Measurements from ENCODE around the gene ZNF853.
"Not testable (repeated sequence)": the region's sequence is repeated elsewhere in the genome, so short reads cannot be mapped to it uniquely, and the experiment has no call there.

The ZNF853 gene

GRCh38 chr7:6653071-6654003 lies 37.9 kb downstream of the ZNF853 start:
- DNase-seq, result no peak

- no peak for DNase-seq
Observed at GRCh38 chr7:6654113-6654841, 38.9 kb downstream of the ZNF853 start.

GRCh38 chr7:6654842-6655610 lies 39.6 kb downstream of the ZNF853 start:
- no peak for DNase-seq

GRCh38 chr7:6655636-6656385 lies 40.4 kb downstream of the ZNF853 start:
- no peak for DNase-seq

DNA sequence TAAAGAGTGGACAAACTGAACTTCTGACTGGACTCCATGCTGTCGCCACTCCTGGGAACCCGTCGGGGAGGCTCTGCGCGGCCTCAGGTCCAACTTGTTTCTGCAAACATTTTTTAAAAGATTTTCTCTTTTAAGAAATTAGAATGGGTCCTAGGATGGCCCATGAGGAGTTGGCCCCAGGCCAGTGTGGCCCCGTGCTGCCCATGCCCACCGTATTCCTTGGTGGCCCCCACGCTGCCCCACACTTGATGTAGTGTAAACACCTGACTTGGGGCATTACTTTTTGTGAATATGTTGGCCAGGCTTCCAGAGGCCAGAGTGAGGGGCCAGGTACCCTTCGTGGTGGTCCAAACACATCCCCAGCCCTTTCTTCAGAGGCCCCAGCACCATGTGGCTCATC lies 41.0 kb downstream of the ZNF853 start:
- no peak for DNase-seq

- DNase-seq, result no peak
Observed at GRCh38 chr7:6658618-6659345, 43.4 kb downstream of the ZNF853 start.

GRCh38 chr7:6670851-6671250 lies 55.4 kb downstream of the ZNF853 start:
- DNase-seq, result not testable (repeated sequence)

Measured in CD4-positive, alpha-beta T cell treated with Interleukin-4 for 1 hour (primary cell).